Neural cell (in vitro differentiated cells): ENCODE data around the gene TTC23L. TPM values are rescaled to one million over a fixed set of nuclear protein-coding genes. Genes with fewer than 3 reads are reported as not detected.

ENCODE experiments used
- H2AFZ ChIP-seq: fragments of 200-600, 300-800 bp; sonication (generic), shearing (Covaris generic); 2 replicates; pipeline ENCODE4 v1.6.0; 2014; ENCODE audit warnings: low read depth, mild to moderate bottlenecking, antibody characterized with exemption, low read length, moderate library complexity
- H3F3A ChIP-seq: fragments of 200-600 bp; shearing (Covaris generic); 2 replicates; pipeline ENCODE4 v1.6.1; 2016; ENCODE audit warnings: mild to moderate bottlenecking, moderate library complexity, mixed read lengths, antibody characterized with exemption, low read length; ENCODE audit not compliant: insufficient read depth, poor library complexity, severe bottlenecking
- H3K27ac ChIP-seq: fragments of 200-600, 300-800 bp; sonication (generic), shearing (Covaris generic); 2 replicates; pipeline ENCODE4 v1.5.1; 2014; ENCODE audit warnings: mild to moderate bottlenecking, low read length, moderate library complexity
- H3K27me3 ChIP-seq: fragments of 300-800, 200-600 bp; sonication (generic), shearing (Covaris generic); 2 replicates; pipeline ENCODE4 v1.6.0; 2014; ENCODE audit warnings: mild to moderate bottlenecking, low read depth, low read length, moderate library complexity; ENCODE audit not compliant: insufficient read depth
- H3K36me3 ChIP-seq: fragments of 300-800, 200-600 bp; sonication (generic), shearing (Covaris generic); 2 replicates; pipeline ENCODE4 v1.5.1; 2014; ENCODE audit warnings: mild to moderate bottlenecking, antibody characterized with exemption, low read length, moderate library complexity; ENCODE audit not compliant: insufficient read depth
- H3K4me2 ChIP-seq: fragments of 300-800, 200-600 bp; sonication (generic), shearing (Covaris generic); 2 replicates; pipeline ENCODE4 v1.6.0; 2014; ENCODE audit warnings: mild to moderate bottlenecking, low read length
- H3K4me3 ChIP-seq: fragments of 300-800, 200-600 bp; sonication (generic), shearing (Covaris generic); 2 replicates; pipeline ENCODE4 v1.5.1; 2014; ENCODE audit warnings: mild to moderate bottlenecking, low read length, moderate library complexity
- H3K79me2 ChIP-seq: fragments of 200-600 bp; shearing (Covaris generic); replicated peaks from 2 replicates; pipeline ENCODE4 v1.6.0; 2014; ENCODE audit warnings: mild to moderate bottlenecking, low read length, moderate library complexity; ENCODE audit not compliant: insufficient read depth
- H3K9ac ChIP-seq: fragments of 300-800, 200-600 bp; sonication (generic), shearing (Covaris generic); 2 replicates; pipeline ENCODE4 v1.6.1; 2016; ENCODE audit warnings: mild to moderate bottlenecking, low read length, mixed read lengths
- H3K9me2 ChIP-seq: fragments of 200-600 bp; shearing (Covaris generic); 2 replicates; pipeline ENCODE4 v1.6.1; 2016; ENCODE audit warnings: mild to moderate bottlenecking, low read length, mixed read lengths; ENCODE audit not compliant: insufficient read depth
- H3K9me3 ChIP-seq: fragments of 200-600, 300-800 bp; sonication (generic), shearing (Covaris generic); 2 replicates; pipeline ENCODE4 v1.6.1; 2016; ENCODE audit warnings: mild to moderate bottlenecking, mixed run types, low read length, moderate library complexity, mixed read lengths
- H4K20me1 ChIP-seq: fragments of 200-600 bp; shearing (Covaris generic); 2 replicates; pipeline ENCODE4 v1.6.1; 2016; ENCODE audit warnings: mild to moderate bottlenecking, mixed run types; ENCODE audit not compliant: insufficient read depth
- CTCF ChIP-seq: fragments of 450-650 bp; IDR thresholded peaks from 2 replicates; pipeline ENCODE4 v1.5.1; 2014; ENCODE audit warnings: antibody characterized with exemption, mild to moderate bottlenecking, moderate library complexity; ENCODE audit not compliant: poor library complexity, severe bottlenecking
- EP300 ChIP-seq: fragments of 450-650 bp; conservative IDR thresholded peaks from 2 replicates; pipeline ENCODE4 v1.6.1; 2014; ENCODE audit warnings: antibody characterized with exemption, mild to moderate bottlenecking, moderate library complexity; ENCODE audit not compliant: poor library complexity, severe bottlenecking
- EZH2 ChIP-seq: fragments of 200-600, 300-800 bp; shearing (Covaris generic), sonication (generic); IDR thresholded peaks from 2 replicates; pipeline ENCODE4 v1.6.1; 2014; ENCODE audit warnings: antibody characterized with exemption, low read length, borderline replicate concordance, mild to moderate bottlenecking; ENCODE audit not compliant: insufficient read depth, poor library complexity, severe bottlenecking
- MXI1 ChIP-seq: fragments of 450-650 bp; conservative IDR thresholded peaks from 2 replicates; pipeline ENCODE4 v1.6.1; 2014; ENCODE audit warnings: antibody characterized with exemption, mild to moderate bottlenecking; ENCODE audit not compliant: poor library complexity, severe bottlenecking
- POLR2AphosphoS5 ChIP-seq: IDR thresholded peaks from 2 replicates; pipeline ENCODE4 v1.6.1; 2012
- RAD21 ChIP-seq: fragments of 450-650 bp; conservative IDR thresholded peaks from 2 replicates; pipeline ENCODE4 v1.6.1; 2014; ENCODE audit warnings: antibody characterized with exemption, mild to moderate bottlenecking, moderate library complexity
- REST ChIP-seq: IDR thresholded peaks from 2 replicates; pipeline ENCODE4 v1.6.1; 2012; ENCODE audit warnings: borderline replicate concordance
- SMC3 ChIP-seq: fragments of 450-650 bp; conservative IDR thresholded peaks from 2 replicates; pipeline ENCODE4 v1.6.1; 2014; ENCODE audit warnings: antibody characterized with exemption, mild to moderate bottlenecking, moderate library complexity; ENCODE audit not compliant: poor library complexity
- TAF1 ChIP-seq: IDR thresholded peaks from 2 replicates; pipeline ENCODE4 v1.6.1; 2012; ENCODE audit warnings: low read depth
- polyA plus RNA-seq: library from polyadenylated mRNA; depleted of rRNA; stranded (reverse); fragments of >200 nt; gene quantifications from 2 replicates; pipeline ENCODE4 v1.2.3, GENCODE V29; 2014

TTC23L gene
- polyA plus RNA-seq, 1 donor from 2014 or later, result 8.3 TPM

GRCh38 chr5:34858790-34859189 is 19.8 kb downstream of the TTC23L start:
- no peaks in the 10 kb centered on the region for H3K36me3 ChIP-seq
- H2AFZ ChIP-seq, result no peak overlapping the region
- TF ChIP-seq MXI1 (no peak), CTCF (no peak), REST (no peak), EZH2 (no peak), POLR2AphosphoS5 (no peak)

GRCh38 chr5:34859253-34859652 is 20.3 kb downstream of the TTC23L start:
- no peak overlapping the region for H3K4me3 ChIP-seq
- H3K36me3 ChIP-seq, result no peaks in the 10 kb centered on the region
- no peak overlapping the region for H2AFZ ChIP-seq
- TF ChIP-seq MXI1 (no peak), CTCF (no peak), EZH2 (no peak), EP300 (no peak), TAF1 (no peak), POLR2AphosphoS5 (no peak), SMC3 (no peak), RAD21 (no peak), REST (no peak)
- H3F3A ChIP-seq, result no peaks in the 10 kb centered on the region
- H3K79me2 ChIP-seq, result no peaks in the 10 kb centered on the region
- no peak overlapping the region for H3K4me2 ChIP-seq
- no peaks in the 10 kb centered on the region for H4K20me1 ChIP-seq
- no peak overlapping the region for H3K9ac ChIP-seq
- H3K27me3 ChIP-seq, result peaks cover 16% of the 10 kb centered on the region
- H3K9me3 ChIP-seq, result no peaks in the 10 kb centered on the region
- H3K9me2 ChIP-seq, result no peaks in the 10 kb centered on the region
- H3K27ac ChIP-seq, result no peak overlapping the region

More at GRCh38 chr5:34858790-34859189, 19.8 kb downstream of the TTC23L start:
- H3K4me2 ChIP-seq, result no peak overlapping the region
- H3K27ac ChIP-seq, result no peak overlapping the region
- H3K9ac ChIP-seq, result no peak overlapping the region
- H3K4me3 ChIP-seq, result no peak overlapping the region
- H3K79me2 ChIP-seq, result no peaks in the 10 kb centered on the region
- no peaks in the 10 kb centered on the region for H3K9me2 ChIP-seq
- H3K27me3 ChIP-seq, result peaks cover 16% of the 10 kb centered on the region
- no peaks in the 10 kb centered on the region for H4K20me1 ChIP-seq
- H3F3A ChIP-seq, result no peaks in the 10 kb centered on the region
- no peaks in the 10 kb centered on the region for H3K9me3 ChIP-seq
